HEK293T (cell line): ENCODE results near the gene CD40.

Source experiments
- ARNT ChIP-seq: fragments of 450-650 bp; IDR thresholded peaks from 2 replicates; pipeline ENCODE4 v1.6.1; 2017; ENCODE audit warnings: mild to moderate bottlenecking
- BHLHE40 ChIP-seq: fragments of 450-650 bp; IDR thresholded peaks from 2 replicates; pipeline ENCODE4 v1.6.1; 2016; ENCODE audit warnings: mild to moderate bottlenecking, moderate library complexity, borderline replicate concordance
- FOXA1 ChIP-seq: fragments of 450-650 bp; IDR thresholded peaks from 2 replicates; pipeline ENCODE4 v1.6.1; 2016; ENCODE audit warnings: mild to moderate bottlenecking
- FOXM1 ChIP-seq: fragments of 450-650 bp; IDR thresholded peaks from 2 replicates; pipeline ENCODE4 v1.6.1; 2017; ENCODE audit warnings: mild to moderate bottlenecking, borderline replicate concordance
- SP1 ChIP-seq: fragments of 450-650 bp; IDR thresholded peaks from 2 replicates; pipeline ENCODE4 v1.6.1; 2017
- SUZ12 ChIP-seq: fragments of 450-650 bp; IDR thresholded peaks from 2 replicates; pipeline ENCODE4 v1.6.1; 2016; ENCODE audit warnings: mild to moderate bottlenecking
- TARDBP ChIP-seq: fragments of 450-650 bp; IDR thresholded peaks from 2 replicates; pipeline ENCODE4 v1.6.1; 2016
- ZNF384 ChIP-seq: fragments of 450-650 bp; IDR thresholded peaks from 2 replicates; pipeline ENCODE4 v1.6.1; 2016

- TF ChIP-seq BHLHE40 (no peak), SP1 (no peak), FOXM1 (no peak), FOXA1 (no peak), TARDBP (no peak), SUZ12 (no peak), ZNF384 (no peak), ARNT (no peak)
These were observed 40.3 kb upstream of the CD40 start for GRCh38 chr20:46077642-46078305.
